Middle frontal gyrus (tissue), 1 donor: ENCODE measurements around the gene CDKN2B-AS1.
"Not testable (repeated sequence)": the region's sequence is repeated elsewhere in the genome, so short reads cannot be mapped to it uniquely, and the experiment has no call there.

Source experiments
- DNase-seq: peaks from one replicate; pipeline ENCODE4 v3.0.0-alpha.2; 2015; ENCODE audit warnings: low spot score; ENCODE audit errors: extremely low spot score

The CDKN2B-AS1 gene

GRCh38 chr9:21994556-21995005 is at the start of gene CDKN2B-AS1:
CDKN2B-AS1 (plus strand) TSS chr9:21994791.
- no peak for DNase-seq

DNA sequence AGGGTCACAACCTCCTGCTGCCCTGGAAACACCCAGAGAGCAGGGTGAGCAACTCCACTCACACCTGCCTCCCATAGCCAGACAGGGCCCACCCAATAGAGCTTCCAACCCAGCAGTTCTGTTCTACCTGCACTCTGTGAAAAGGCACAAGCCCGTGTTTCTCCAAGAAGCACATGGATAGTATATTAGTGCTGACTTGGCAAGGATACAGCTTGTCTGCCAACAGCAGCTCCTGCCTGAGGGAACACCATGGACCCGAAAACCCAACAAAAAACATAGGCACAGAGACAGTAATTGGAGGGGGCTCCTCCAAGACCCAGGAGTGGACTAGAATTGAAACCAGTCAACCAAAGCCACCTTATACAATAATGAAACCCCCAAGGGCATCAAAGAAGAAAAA is 49.0 kb upstream of the CDKN2B-AS1 start:
- no peak for DNase-seq

DNA sequence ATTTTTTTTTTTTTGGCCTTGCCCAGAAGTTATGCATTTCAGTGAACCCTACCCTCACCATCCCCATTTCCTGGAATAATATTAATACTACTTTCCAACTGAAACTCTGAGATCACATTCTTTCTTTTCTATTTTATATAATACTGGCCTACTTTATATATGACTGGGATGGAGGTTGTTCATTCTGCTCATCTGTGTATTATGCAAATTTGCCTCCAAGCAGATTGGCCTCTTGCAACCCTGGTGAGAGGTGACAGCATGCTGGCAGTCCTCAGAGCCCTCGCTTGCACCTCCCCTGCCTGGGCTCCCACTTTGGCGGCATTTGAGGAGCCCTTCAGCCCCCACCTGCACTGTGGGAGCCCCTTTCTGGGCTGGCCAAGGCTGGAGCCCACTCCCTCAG is 35.8 kb upstream of the CDKN2B-AS1 start:
- DNase-seq = no peak

- DNase-seq = not testable (repeated sequence)
These were observed 35.3 kb upstream of the CDKN2B-AS1 start for GRCh38 chr9:21959268-21959667.

GRCh38 chr9:21961569-21961968 is 33.0 kb upstream of the CDKN2B-AS1 start:
- no peak for DNase-seq

DNA sequence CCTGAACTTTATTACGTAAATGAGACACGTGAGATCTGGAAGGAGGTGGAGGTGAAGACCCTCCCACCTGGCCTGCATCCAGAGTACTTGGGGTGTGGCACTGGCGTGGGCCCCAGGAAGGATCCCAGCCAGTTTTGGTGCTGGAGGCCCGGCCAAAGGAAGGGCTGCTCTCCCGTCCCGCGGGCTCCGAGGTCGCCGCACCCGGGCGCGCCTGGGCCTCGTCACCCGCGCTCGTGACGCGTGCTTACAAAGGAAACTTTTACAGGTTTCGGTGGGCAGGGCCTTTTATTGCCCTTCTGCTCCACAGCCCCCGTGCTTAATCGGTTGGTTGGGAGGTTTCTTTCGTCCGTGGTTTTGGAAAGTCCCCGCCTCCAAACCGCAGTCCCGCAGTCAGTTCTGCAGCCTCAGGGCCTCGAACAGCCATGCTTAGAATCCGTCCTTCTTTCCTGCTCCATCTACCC is 29.6 kb upstream of the CDKN2B-AS1 start:
- DNase-seq = no peak

GRCh38 chr9:21965401-21965951 is 29.1 kb upstream of the CDKN2B-AS1 start:
- DNase-seq = no peak

- no peak for DNase-seq
These were observed 28.3 kb upstream of the CDKN2B-AS1 start for GRCh38 chr9:21966140-21966851.

DNA sequence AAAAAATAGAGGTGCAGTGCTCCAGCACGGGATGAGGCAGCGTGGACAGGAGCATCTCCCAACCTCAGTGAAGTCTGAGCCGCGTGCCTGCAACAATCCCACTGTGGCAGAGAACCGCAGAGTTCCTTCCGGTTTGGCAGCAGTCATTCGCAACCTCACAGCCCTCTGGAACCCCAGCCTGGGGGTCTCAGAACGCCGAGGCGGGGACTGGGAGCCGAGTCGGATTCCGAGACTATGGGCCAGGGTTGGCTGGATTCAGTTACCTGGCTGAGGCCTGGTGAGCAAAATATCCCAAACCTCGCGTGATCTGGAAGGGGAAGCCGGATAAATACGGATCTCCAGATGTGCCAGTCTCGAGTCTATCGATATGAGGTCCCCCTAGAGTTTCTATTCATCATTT is 27.4 kb upstream of the CDKN2B-AS1 start:
- no peak for DNase-seq

- DNase-seq = no peak
These were observed 26.9 kb upstream of the CDKN2B-AS1 start for GRCh38 chr9:21967702-21968101.

- no peak for DNase-seq
These were observed 26.1 kb upstream of the CDKN2B-AS1 start for GRCh38 chr9:21968331-21969010.

DNA sequence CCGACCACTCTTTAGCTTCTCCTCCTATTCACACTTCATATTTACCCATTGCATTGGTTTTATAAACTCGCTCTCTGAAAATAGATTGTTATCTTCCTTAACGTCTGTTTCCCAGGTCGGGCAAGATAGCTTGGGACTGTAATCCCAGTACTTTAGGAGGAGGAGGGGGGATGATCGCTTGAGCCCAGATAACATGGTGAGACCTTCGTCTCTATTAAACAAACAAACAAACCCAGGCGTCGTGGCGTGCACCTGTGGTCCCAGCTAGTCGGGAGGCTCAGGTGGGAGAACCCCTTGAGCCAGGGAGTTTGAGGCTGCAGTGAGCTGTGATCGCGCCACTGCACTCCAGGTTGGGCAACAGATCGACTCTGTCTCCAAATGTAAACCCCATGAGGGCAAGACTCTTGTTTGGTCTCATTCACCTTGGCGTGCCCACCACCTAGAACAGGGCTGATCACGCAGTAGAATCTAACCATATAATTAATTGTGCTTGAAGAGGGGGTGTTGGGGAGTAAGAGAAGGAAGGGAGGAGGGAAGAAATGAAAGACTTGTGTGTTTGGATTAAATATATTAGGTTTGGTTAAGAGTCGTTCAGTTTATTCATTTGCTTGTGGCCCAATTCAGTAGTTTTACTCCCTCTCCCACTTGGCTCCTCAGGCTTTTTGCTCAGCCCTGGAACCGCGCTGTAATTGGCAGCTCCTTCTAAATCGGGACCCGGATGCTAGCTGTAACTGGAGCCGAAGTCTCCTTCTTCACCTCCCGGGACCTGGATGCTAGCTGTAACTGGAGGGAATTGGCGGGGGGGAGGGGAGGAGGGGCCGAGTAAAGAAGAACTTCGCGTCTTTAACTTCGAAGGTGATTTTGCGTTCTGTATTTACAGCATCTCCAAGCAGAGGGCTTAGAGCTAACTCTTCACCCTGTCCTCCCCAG is 25.3 kb upstream of the CDKN2B-AS1 start:
- DNase-seq = no peak

DNA sequence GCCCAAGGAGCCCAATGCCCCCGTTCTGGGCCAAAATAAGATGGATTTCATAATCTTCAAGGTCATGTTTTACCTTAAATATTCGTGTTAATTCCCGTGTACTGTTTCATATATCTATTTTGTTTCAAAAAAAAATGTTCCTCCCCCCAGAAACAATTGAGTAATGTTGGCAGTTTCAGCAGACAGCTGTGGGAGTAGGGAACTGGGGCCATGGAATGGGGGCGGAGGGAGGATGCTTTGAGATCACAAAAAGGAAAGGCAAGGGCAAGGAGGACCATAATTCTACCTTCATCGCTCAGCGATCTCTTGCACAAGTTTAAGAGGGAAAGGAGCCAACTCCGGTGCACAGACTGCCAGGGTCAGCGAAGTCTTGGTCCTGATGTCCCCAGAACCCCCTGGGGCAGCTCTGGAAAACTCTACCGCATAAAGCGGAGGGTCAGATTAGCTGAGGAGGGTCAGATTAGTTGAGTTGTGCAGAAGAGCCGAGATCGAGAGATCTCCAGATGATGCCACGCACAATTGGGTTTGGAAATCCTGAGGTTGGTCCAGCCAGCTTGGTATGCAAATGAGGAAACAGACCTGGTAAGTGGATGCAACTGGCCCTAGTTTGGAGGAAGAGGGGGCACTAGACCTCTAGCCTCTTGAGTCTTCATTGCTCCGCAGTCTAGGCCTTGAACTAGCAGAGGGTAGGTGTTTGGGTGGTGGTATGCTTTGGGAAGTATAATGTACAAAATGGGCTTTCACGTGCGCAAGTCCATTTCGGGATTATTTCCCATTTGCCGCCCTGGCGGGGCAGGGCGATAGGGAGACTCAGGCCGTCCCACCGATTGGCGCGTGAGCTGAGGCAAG is 24.4 kb upstream of the CDKN2B-AS1 start:
- no peak for DNase-seq

GRCh38 chr9:21970800-21971640 is 23.6 kb upstream of the CDKN2B-AS1 start:
- no peak for DNase-seq

DNA sequence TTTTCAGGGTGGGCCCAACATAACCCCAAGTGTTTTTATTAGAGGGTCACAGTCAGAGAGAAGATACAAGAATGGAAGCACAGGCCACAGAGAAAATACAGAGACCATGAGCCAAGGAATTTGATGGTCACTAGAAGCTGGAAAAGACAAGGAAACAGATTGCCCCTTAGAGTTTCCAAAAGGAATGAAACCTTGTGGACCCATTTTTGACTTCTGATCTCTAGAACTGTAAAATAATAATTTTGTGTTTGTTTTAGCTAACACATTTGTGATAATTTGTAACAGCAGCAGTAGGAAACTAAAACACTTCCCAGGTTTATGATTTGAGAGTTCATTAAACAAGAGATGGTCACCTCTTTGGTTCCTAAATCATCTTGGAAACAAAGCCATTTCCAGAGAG is 22.2 kb upstream of the CDKN2B-AS1 start:
- no peak for DNase-seq

GRCh38 chr9:21974343-21974721 is 20.3 kb upstream of the CDKN2B-AS1 start:
- no peak for DNase-seq

DNA sequence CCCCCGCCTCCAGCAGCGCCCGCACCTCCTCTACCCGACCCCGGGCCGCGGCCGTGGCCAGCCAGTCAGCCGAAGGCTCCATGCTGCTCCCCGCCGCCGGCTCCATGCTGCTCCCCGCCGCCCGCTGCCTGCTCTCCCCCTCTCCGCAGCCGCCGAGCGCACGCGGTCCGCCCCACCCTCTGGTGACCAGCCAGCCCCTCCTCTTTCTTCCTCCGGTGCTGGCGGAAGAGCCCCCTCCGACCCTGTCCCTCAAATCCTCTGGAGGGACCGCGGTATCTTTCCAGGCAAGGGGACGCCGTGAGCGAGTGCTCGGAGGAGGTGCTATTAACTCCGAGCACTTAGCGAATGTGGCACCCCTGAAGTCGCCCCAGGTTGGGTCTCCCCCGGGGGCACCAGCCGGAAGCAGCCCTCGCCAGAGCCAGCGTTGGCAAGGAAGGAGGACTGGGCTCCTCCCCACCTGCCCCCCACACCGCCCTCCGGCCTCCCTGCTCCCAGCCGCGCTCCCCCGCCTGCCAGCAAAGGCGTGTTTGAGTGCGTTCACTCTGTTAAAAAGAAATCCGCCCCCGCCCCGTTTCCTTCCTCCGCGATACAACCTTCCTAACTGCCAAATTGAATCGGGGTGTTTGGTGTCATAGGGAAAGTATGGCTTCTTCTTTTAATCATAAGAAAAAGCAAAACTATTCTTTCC is 19.7 kb upstream of the CDKN2B-AS1 start:
- DNase-seq = no peak

- no peak for DNase-seq
These were observed 18.2 kb upstream of the CDKN2B-AS1 start for GRCh38 chr9:21976334-21976875.

DNA sequence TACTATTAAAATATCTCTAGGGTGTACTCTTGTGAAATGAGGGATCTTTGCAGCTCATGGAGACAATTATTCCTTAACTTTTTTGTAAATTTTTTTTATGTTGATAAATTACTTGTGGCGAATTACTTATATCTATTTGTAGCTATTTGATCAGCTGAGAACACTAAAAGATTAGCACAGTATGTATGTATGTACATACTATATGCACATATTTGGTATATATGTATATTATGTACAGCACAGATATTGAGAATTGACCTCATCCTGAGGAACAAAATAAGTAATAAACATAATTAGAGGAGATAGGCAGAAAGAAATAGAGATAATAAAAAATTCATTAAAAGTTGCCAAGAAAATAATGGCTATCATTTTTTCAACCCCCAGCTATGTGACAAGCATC is 12.2 kb upstream of the CDKN2B-AS1 start:
- no peak for DNase-seq
